Effector memory CD4-positive, alpha-beta T cell (primary cell): ENCODE measurements around the gene ZBTB7C.

ENCODE experiments used
- DNase-seq, 3 donors: peaks; one replicate each; pipeline ENCODE4 v3.0.0-alpha.2; 2020
- H3K27ac ChIP-seq: 2 replicates; pipeline ENCODE4 v1.7.0; 2013; ENCODE audit warnings: mild to moderate bottlenecking, low read length, moderate library complexity; ENCODE audit not compliant: insufficient read depth, poor library complexity, severe bottlenecking
- H3K27me3 ChIP-seq: replicated peaks from 2 replicates; pipeline ENCODE4 v1.7.0; 2013; ENCODE audit warnings: mild to moderate bottlenecking, low read length; ENCODE audit not compliant: insufficient read depth, control insufficient read depth, poor library complexity, severe bottlenecking
- H3K36me3 ChIP-seq: 2 replicates; pipeline ENCODE4 v1.7.0; 2013; ENCODE audit warnings: mild to moderate bottlenecking, low read length, moderate library complexity; ENCODE audit not compliant: control insufficient read depth, insufficient read depth
- H3K4me1 ChIP-seq: 2 replicates; pipeline ENCODE4 v1.7.0; 2013; ENCODE audit warnings: low read length, mild to moderate bottlenecking; ENCODE audit not compliant: control insufficient read depth, insufficient read depth, poor library complexity, severe bottlenecking
- H3K4me3 ChIP-seq: 2 replicates; pipeline ENCODE4 v1.7.0; 2013; ENCODE audit warnings: low read length, low read depth, mild to moderate bottlenecking; ENCODE audit not compliant: insufficient read depth, poor library complexity, severe bottlenecking
- H3K9me3 ChIP-seq: 2 replicates; pipeline ENCODE4 v1.7.0; 2013; ENCODE audit warnings: mild to moderate bottlenecking, low read length, moderate library complexity; ENCODE audit not compliant: control insufficient read depth

ZBTB7C gene

DNA sequence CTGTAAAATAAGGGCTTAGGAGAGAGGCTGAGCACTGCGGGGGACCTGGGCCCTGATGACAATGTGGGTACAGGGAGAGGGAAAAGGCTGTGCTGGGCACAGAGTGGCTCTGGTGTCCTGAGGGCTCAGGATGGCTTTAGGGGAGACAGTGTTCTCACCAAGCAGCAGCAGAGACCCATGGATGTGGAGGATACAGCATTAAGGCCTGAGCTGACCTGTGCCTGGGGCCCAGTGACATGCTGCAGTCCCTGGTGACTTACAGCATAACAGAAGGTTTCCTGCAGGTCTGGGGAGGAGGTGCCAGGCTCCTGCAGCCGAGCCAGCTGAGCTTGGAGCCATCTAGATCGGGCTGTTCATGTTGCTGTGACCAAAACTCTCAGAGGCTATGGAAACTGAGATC is 287.4 kb downstream of the ZBTB7C start:
- no peaks in the 10 kb centered on the region for H3K4me1 ChIP-seq
- H3K36me3 ChIP-seq: no peaks in the 10 kb centered on the region
- no peaks in the 10 kb centered on the region for H3K9me3 ChIP-seq
- no peak for DNase-seq
- no peaks in the 10 kb centered on the region for H3K27me3 ChIP-seq
- H3K27ac ChIP-seq: no peak overlapping the region
- H3K4me3 ChIP-seq: no peak overlapping the region

DNA sequence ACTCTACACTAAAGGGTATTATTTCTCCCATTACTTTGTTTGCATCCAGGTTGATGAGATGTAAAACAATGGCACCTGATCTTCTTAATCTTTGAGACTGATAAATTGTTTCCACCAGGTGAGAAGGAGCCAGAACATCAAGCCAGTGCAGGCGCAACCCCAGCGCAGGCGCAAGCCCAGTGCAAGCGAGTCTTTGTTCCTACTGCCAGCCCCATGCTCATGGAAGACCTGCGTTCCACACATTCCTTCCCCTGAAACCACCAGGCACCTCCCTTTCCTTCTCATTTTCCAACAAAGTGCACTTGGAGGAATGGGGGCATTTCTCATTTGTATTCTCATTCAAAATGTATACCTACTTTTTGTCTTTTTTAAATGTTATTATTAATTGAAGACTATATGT is 290.0 kb downstream of the ZBTB7C start:
- Histone ChIP-seq H3K27ac (no peak overlapping the region), H3K4me3 (no peak overlapping the region), H3K9me3 (no peaks in the 10 kb centered on the region), H3K27me3 (no peaks in the 10 kb centered on the region), H3K36me3 (no peaks in the 10 kb centered on the region), H3K4me1 (no peaks in the 10 kb centered on the region)
- no peak for DNase-seq

DNA sequence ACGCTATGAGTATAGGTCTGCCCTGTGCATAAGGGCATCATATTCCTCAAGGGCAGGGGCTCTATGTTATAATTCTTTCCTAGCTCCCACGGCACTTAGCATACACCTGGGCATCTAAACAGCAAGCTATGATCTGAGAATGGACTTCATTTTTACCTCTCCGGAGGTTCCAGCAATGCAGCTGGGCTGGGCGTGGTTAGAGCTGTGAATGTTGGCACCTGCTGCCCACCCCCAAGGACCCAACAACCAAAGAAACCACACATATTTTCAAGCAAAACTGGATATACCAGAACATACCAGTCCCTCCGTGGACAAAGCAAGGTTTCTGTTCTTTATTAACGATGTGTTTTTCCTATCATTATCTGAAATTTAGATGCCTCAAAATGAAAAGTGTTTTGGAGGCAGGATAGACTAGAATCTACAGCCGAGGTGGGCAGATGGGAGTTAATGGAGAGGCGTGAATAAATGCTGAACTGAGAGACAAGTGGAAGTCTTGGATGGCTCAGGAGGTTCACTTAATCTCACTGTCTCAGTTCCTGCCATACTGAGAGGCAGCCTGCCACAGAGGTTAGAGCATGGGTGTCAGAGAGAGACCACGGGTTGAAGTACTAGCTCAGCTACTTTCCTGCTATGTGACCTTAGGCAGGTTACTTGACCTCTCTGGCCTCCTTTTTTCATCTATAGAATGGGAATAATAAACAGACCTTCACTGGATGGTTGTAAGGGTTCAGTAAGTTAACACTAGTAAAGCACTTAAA is 292.1 kb downstream of the ZBTB7C start:
- Histone ChIP-seq H3K27me3 (no peaks in the 10 kb centered on the region), H3K9me3 (no peaks in the 10 kb centered on the region), H3K36me3 (no peaks in the 10 kb centered on the region), H3K4me3 (no peak overlapping the region), H3K4me1 (no peaks in the 10 kb centered on the region), H3K27ac (no peak overlapping the region)
- DNase-seq: no peak

DNA sequence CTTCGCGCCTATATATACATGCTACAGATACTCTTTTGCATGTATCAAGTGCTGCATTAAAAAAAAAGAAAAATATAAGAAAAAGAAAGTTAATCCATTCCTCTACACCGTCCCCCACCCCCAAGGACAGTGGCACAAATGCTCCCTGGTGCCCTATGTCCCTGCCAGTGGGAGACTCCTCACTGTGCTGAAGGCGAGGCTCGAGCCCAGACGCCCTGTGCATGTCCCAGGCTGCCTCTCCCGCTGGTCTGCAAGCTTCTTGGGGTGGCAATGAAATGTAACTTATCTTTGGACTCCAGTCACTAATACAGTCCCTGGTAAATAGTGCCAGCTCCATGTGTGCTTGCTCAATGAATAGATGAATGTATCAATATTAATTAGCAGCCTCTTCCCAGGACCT is 293.2 kb downstream of the ZBTB7C start:
- H3K36me3 ChIP-seq: no peaks in the 10 kb centered on the region
- no peak overlapping the region for H3K27ac ChIP-seq
- no peaks in the 10 kb centered on the region for H3K4me1 ChIP-seq

GRCh38 chr18:48113691-48114090 is 295.5 kb downstream of the ZBTB7C start:
- Histone ChIP-seq H3K36me3 (no peaks in the 10 kb centered on the region), H3K4me1 (no peaks in the 10 kb centered on the region), H3K4me3 (no peak overlapping the region), H3K9me3 (no peaks in the 10 kb centered on the region), H3K27me3 (no peaks in the 10 kb centered on the region), H3K27ac (no peak overlapping the region)
- DNase-seq: no peak

More for the DNA sequence above, 293.2 kb downstream of the ZBTB7C start:
- no peaks in the 10 kb centered on the region for H3K27me3 ChIP-seq
- no peak overlapping the region for H3K4me3 ChIP-seq
- no peaks in the 10 kb centered on the region for H3K9me3 ChIP-seq
- no peak for DNase-seq

- no peak overlapping the region for H3K4me3 ChIP-seq
Observed at GRCh38 chr18:48111587-48111986, 297.6 kb downstream of the ZBTB7C start.

DNA sequence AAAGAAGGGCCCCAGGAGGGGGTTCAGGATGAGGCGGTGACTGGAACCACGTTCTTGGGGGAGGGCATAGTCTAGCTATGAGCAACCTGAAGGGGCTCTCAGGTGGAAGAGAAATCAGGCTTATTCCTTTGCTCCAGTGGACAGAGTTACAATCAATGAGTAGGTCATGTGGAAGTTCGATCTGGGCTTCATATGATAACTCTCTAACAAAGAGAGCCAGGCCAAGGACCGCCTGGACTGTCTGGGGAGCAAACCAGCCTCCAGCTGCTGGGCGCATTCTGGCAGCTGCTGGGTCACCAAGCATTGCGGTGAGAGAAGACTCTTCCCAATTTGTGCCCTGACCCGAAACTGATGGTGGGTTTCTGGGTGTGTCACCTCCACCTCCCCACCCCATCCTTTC is 298.4 kb downstream of the ZBTB7C start:
- Histone ChIP-seq H3K9me3 (no peaks in the 10 kb centered on the region), H3K36me3 (no peaks in the 10 kb centered on the region), H3K27me3 (no peaks in the 10 kb centered on the region), H3K4me3 (no peak overlapping the region), H3K27ac (no peak overlapping the region), H3K4me1 (no peaks in the 10 kb centered on the region)
- no peak for DNase-seq

More at GRCh38 chr18:48111587-48111986, 297.6 kb downstream of the ZBTB7C start:
- H3K36me3 ChIP-seq: no peaks in the 10 kb centered on the region
- no peak for DNase-seq
- no peaks in the 10 kb centered on the region for H3K27me3 ChIP-seq
- no peaks in the 10 kb centered on the region for H3K9me3 ChIP-seq
- no peak overlapping the region for H3K27ac ChIP-seq
- H3K4me1 ChIP-seq: no peaks in the 10 kb centered on the region

- Histone ChIP-seq H3K4me1 (no peaks in the 10 kb centered on the region), H3K27ac (no peak overlapping the region)
Observed at GRCh38 chr18:48109961-48110493, 299.2 kb downstream of the ZBTB7C start.

DNA sequence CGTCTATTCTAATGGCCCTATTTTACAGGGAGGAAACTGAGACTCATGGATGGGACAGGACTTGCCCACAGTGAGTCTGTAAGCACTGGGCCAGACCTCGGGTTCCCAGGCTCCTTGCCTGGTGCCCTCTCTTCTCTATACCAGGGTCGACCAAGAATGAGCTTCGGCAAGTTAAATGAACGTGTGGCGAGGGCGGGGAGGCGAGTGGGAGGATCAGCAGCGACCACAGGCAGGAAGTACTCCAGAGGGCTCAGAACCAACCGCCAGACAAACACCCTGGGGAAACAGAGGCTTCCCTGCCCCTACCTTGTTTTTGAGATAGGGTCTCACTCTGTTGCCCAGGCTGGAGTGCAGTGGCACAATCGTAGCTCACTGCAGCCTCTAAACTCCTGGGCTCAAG is 301.0 kb downstream of the ZBTB7C start:
- Histone ChIP-seq H3K36me3 (no peaks in the 10 kb centered on the region), H3K4me3 (no peak overlapping the region), H3K9me3 (no peaks in the 10 kb centered on the region), H3K4me1 (no peaks in the 10 kb centered on the region), H3K27me3 (no peaks in the 10 kb centered on the region), H3K27ac (no peak overlapping the region)
- DNase-seq: no peak

More at GRCh38 chr18:48109961-48110493, 299.2 kb downstream of the ZBTB7C start:
- DNase-seq: no peak
- H3K27me3 ChIP-seq: no peaks in the 10 kb centered on the region
- no peaks in the 10 kb centered on the region for H3K9me3 ChIP-seq
- H3K36me3 ChIP-seq: no peaks in the 10 kb centered on the region
- no peak overlapping the region for H3K4me3 ChIP-seq

GRCh38 chr18:48106976-48107781 is 302.0 kb downstream of the ZBTB7C start:
- DNase-seq: no peak
- no peaks in the 10 kb centered on the region for H3K27me3 ChIP-seq
- no peaks in the 10 kb centered on the region for H3K9me3 ChIP-seq

More at GRCh38 chr18:48106976-48107781, 302.0 kb downstream of the ZBTB7C start:
- H3K4me3 ChIP-seq: no peak overlapping the region
- H3K36me3 ChIP-seq: no peaks in the 10 kb centered on the region
- no peak overlapping the region for H3K27ac ChIP-seq
- no peaks in the 10 kb centered on the region for H3K4me1 ChIP-seq
